ENCODE measurements around the gene ZCCHC14.
"Not testable (repeated sequence)": the region's sequence is repeated elsewhere in the genome, so short reads cannot be mapped to it uniquely, and the experiment has no call there.

Gene ZCCHC14

GRCh38 chr16:87477209-87477981 is 15.4 kb downstream of the ZCCHC14 start:
- not testable (repeated sequence) for DNase-seq (ENCODE audit: low spot score)

- DNase-seq (ENCODE audit: low spot score): no peak
Observed at GRCh38 chr16:87474566-87474996, 18.2 kb downstream of the ZCCHC14 start.

- no peak for DNase-seq (ENCODE audit: low spot score)
Observed at GRCh38 chr16:87474017-87474416, 18.8 kb downstream of the ZCCHC14 start.

- no peak for DNase-seq (ENCODE audit: low spot score)
Observed at GRCh38 chr16:87472935-87473334, 19.9 kb downstream of the ZCCHC14 start.

GRCh38 chr16:87472142-87472778 is 20.6 kb downstream of the ZCCHC14 start:
- DNase-seq (ENCODE audit: low spot score): no peak

- peak; percentile 83 for DNase-seq (ENCODE audit: low spot score)
Observed at GRCh38 chr16:87471278-87472141, 21.3 kb downstream of the ZCCHC14 start.

- no peak for DNase-seq (ENCODE audit: low spot score)
Observed at GRCh38 chr16:87470332-87470731, 22.5 kb downstream of the ZCCHC14 start.

- DNase-seq (ENCODE audit: low spot score): no peak
Observed at GRCh38 chr16:87469169-87469568, 23.7 kb downstream of the ZCCHC14 start.

GRCh38 chr16:87468550-87468949 is 24.3 kb downstream of the ZCCHC14 start:
- no peak for DNase-seq (ENCODE audit: low spot score)

GRCh38 chr16:87466975-87467501 is 25.8 kb downstream of the ZCCHC14 start:
- no peak for DNase-seq (ENCODE audit: low spot score)

GRCh38 chr16:87465879-87466278 is 26.9 kb downstream of the ZCCHC14 start:
- DNase-seq (ENCODE audit: low spot score): no peak

- DNase-seq (ENCODE audit: low spot score): peak; percentile 61
Observed at GRCh38 chr16:87465306-87465705, 27.5 kb downstream of the ZCCHC14 start.

- no peak for DNase-seq (ENCODE audit: low spot score)
Observed at GRCh38 chr16:87464691-87465300, 28.0 kb downstream of the ZCCHC14 start.

GRCh38 chr16:87463722-87464690 is 28.8 kb downstream of the ZCCHC14 start:
- no peak for DNase-seq (ENCODE audit: low spot score)

GRCh38 chr16:87461466-87461991 is 31.3 kb downstream of the ZCCHC14 start:
- peak; percentile 99 for DNase-seq (ENCODE audit: low spot score)

GRCh38 chr16:87460936-87461335 is 31.9 kb downstream of the ZCCHC14 start:
- DNase-seq (ENCODE audit: low spot score): no peak

- DNase-seq (ENCODE audit: low spot score): no peak
Observed at GRCh38 chr16:87459833-87460232, 33.0 kb downstream of the ZCCHC14 start.

- no peak for DNase-seq (ENCODE audit: low spot score)
Observed at GRCh38 chr16:87459027-87459426, 33.8 kb downstream of the ZCCHC14 start.

GRCh38 chr16:87458424-87458915 is 34.4 kb downstream of the ZCCHC14 start:
- DNase-seq (ENCODE audit: low spot score): no peak

GRCh38 chr16:87457709-87458423 is 35.0 kb downstream of the ZCCHC14 start:
- DNase-seq (ENCODE audit: low spot score): no peak

All from HuH-7 (cell line).